CD14-positive monocyte (primary cell): ENCODE measurements around the gene QSOX2. TPM values are rescaled to one million over a fixed set of nuclear protein-coding genes. Genes with fewer than 3 reads are reported as not detected.

ENCODE experiments used
- DNase-seq, 3 donors: peaks; one replicate each; pipeline ENCODE4 v3.0.0-alpha.2; 2011 to 2022
- H2AFZ ChIP-seq: 2 replicates; pipeline ENCODE4 v1.6.0; 2012; ENCODE audit warnings: mild to moderate bottlenecking, low read depth, low read length, inconsistent platforms; ENCODE audit not compliant: insufficient read depth, poor library complexity, severe bottlenecking
- H3K27ac ChIP-seq, 2 donors: 1 replicate in 1 of 2; 2 replicates in 1 of 2; pipeline ENCODE4 v1.5.1; 2012 to 2013; ENCODE audit warnings: low read length in 2 of 2, control low read depth in 1 of 2, inconsistent platforms in 1 of 2, low read depth in 1 of 2, mild to moderate bottlenecking in 1 of 2
- H3K27me3 ChIP-seq, 2 donors: one replicate each; pipeline versions ENCODE4 v1.6.0 to v1.6.1; 2011 to 2013; ENCODE audit warnings: low read length in 2 of 2; ENCODE audit not compliant: control insufficient read depth in 2 of 2, insufficient read depth in 2 of 2
- H3K36me3 ChIP-seq, 2 donors: replicated peaks in 1 of 2; 1 replicate in 1 of 2; 2 replicates in 1 of 2; pipeline versions ENCODE4 v1.5.1 to v1.6.1; 2012 to 2013; ENCODE audit warnings: low read length in 2 of 2, control low read depth in 1 of 2, inconsistent platforms in 1 of 2, mild to moderate bottlenecking in 1 of 2; ENCODE audit not compliant: insufficient read depth in 2 of 2, control insufficient read depth in 1 of 2
- H3K4me1 ChIP-seq, 2 donors: 1 replicate in 1 of 2; 2 replicates in 1 of 2; pipeline versions ENCODE4 v1.5.1 to v1.6.1; 2012 to 2013; ENCODE audit warnings: low read length in 2 of 2, control low read depth in 1 of 2, inconsistent platforms in 1 of 2, mild to moderate bottlenecking in 1 of 2, moderate library complexity in 1 of 2; ENCODE audit not compliant: insufficient read depth in 2 of 2, control insufficient read depth in 1 of 2
- H3K4me2 ChIP-seq: replicated peaks from 2 replicates; pipeline ENCODE3; 2012; ENCODE audit warnings: low read length, moderate library complexity, mild to moderate bottlenecking; ENCODE audit not compliant: poor library complexity, severe bottlenecking; ENCODE audit errors: extremely low read depth
- H3K4me3 ChIP-seq, 3 experiments: fragments of 200-600 bp in 1 of 3; sonication (generic) in 1 of 3; replicated peaks in 1 of 3; 1 replicate in 2 of 3; 2 replicates in 1 of 3; pipeline ENCODE4 v1.5.1; 2011 to 2013; ENCODE audit warnings: low read length in 3 of 3, mild to moderate bottlenecking in 3 of 3, control low read depth in 2 of 3, low read depth in 2 of 3, inconsistent platforms in 1 of 3, moderate library complexity in 1 of 3
- H3K79me2 ChIP-seq: 2 replicates; pipeline ENCODE4 v1.6.0; 2012; ENCODE audit warnings: mild to moderate bottlenecking, control low read depth, inconsistent platforms, low read length, moderate library complexity; ENCODE audit not compliant: insufficient read depth
- H3K9ac ChIP-seq: 2 replicates; pipeline ENCODE4 v1.6.0; 2017; ENCODE audit warnings: low read length, mild to moderate bottlenecking; ENCODE audit not compliant: insufficient read depth, poor library complexity, severe bottlenecking
- H3K9me3 ChIP-seq, 2 donors: replicated peaks in 1 of 2; 1 replicate in 1 of 2; 2 replicates in 1 of 2; pipeline versions ENCODE4 v1.5.1 to v1.6.1; 2012 to 2013; ENCODE audit warnings: low read length in 2 of 2, control low read depth in 1 of 2; ENCODE audit not compliant: control insufficient read depth in 1 of 2, insufficient read depth in 1 of 2
- H4K20me1 ChIP-seq: 2 replicates; pipeline ENCODE4 v1.6.0; 2012; ENCODE audit warnings: mild to moderate bottlenecking, low read length, control low read depth, moderate library complexity; ENCODE audit not compliant: insufficient read depth
- H3K27ac Mint-ChIP-seq, 7 donors: one replicate each; pipeline ENCODE4 v1.8.0; 2020; ENCODE audit warnings: mild to moderate bottlenecking in 7 of 7, mixed read lengths in 7 of 7, moderate library complexity in 6 of 7, inconsistent platforms in 2 of 7
- H3K27me3 Mint-ChIP-seq, 3 donors: one replicate each; pipeline ENCODE4 v1.8.0; 2021 to 2022; ENCODE audit warnings: low read depth in 3 of 3, mild to moderate bottlenecking in 3 of 3, mixed read lengths in 3 of 3, moderate library complexity in 3 of 3, inconsistent platforms in 1 of 3
- H3K36me3 Mint-ChIP-seq, 2 donors: one replicate each; pipeline ENCODE4 v1.8.0; 2020; ENCODE audit warnings: mixed read lengths in 2 of 2, inconsistent platforms in 1 of 2, mild to moderate bottlenecking in 1 of 2
- H3K4me1 Mint-ChIP-seq: one replicate; pipeline ENCODE4 v1.8.0; 2020; ENCODE audit warnings: mild to moderate bottlenecking, mixed read lengths
- H3K4me3 Mint-ChIP-seq, 2 donors: one replicate each; pipeline ENCODE4 v1.8.0; 2020; ENCODE audit warnings: mild to moderate bottlenecking in 2 of 2, mixed read lengths in 2 of 2, moderate library complexity in 1 of 2
- H3K9me3 Mint-ChIP-seq, 7 donors: one replicate each; pipeline ENCODE4 v1.8.0; 2020 to 2022; ENCODE audit warnings: mixed read lengths in 7 of 7, mild to moderate bottlenecking in 6 of 7, moderate library complexity in 6 of 7, inconsistent platforms in 2 of 7
- CTCF ChIP-seq: fragments of 200-600 bp; IDR thresholded peaks from one replicate; pipeline ENCODE4 v1.8.0; 2022; ENCODE audit warnings: antibody characterized with exemption, mild to moderate bottlenecking
- WGBS: methylation state at CpG from one replicate; pipeline ENCODE4 v1.1.5; 2013; ENCODE audit warnings: missing lambda C conversion rate; ENCODE audit not compliant: insufficient coverage; 5-methylcytosine and 5-hydroxymethylcytosine counted together
- intact Hi-C, 2 donors: fragments of 100-400 bp; cut with micrococcal nuclease; formaldehyde crosslinking; loops; one replicate each; pipeline versions ENCODE4 v1.15.0 to v1.15.1; 2023
- polyA plus RNA-seq, 3 donors: library from polyadenylated mRNA; depleted of rRNA in 1 of 3; unstranded in 2 of 3; stranded (reverse) in 1 of 3; fragments of 300-500 nt in 2 of 3; fragments of >200 nt in 1 of 3; fragmentation: Illumina TruSeq in 2 of 3; gene quantifications; 1 replicate in 2 of 3; 2 replicates in 1 of 3; pipeline ENCODE4 v1.2.3, GENCODE V29; 2012 to 2021

The QSOX2 gene
- polyA plus RNA-seq, 3 donors = 0.03 to 8.4 (median 0.17) TPM

- Histone ChIP-seq H3K9ac (no peak overlapping the region), H3K9me3 (no peaks in the 10 kb centered on the region), H3K4me1 (no peaks in the 10 kb centered on the region), H3K36me3 (no peaks in the 10 kb centered on the region), H2AFZ (no peak overlapping the region), H3K4me3 (no peak overlapping the region), H3K27me3 (no peaks in the 10 kb centered on the region), H3K4me2 (no peak overlapping the region), H3K79me2 (no peaks in the 10 kb centered on the region), H3K27ac (no peak overlapping the region), H4K20me1 (no peaks in the 10 kb centered on the region)
- DNase-seq = peak in 2 of 3 donors; percentile 2 to 17
- H3K4me3 Mint-ChIP-seq = no peak overlapping the region
- H3K4me1 Mint-ChIP-seq = no peaks in the 10 kb centered on the region
- intact Hi-C loops = loop anchor here in 1 of 2 donors (5.0 kb wide), 1 partner anchor 112 kb away; no protein-coding TSS in a partner anchor
- H3K27me3 Mint-ChIP-seq = peaks cover 3 to 14% (median 10%) of the 10 kb centered on the region in 3 donors
- TF ChIP-seq CTCF = peak; percentile 75
- peaks cover 0 to 4% (median 0%) of the 10 kb centered on the region in 7 donors for H3K9me3 Mint-ChIP-seq
- H3K27ac Mint-ChIP-seq = no peak overlapping the region
- H3K36me3 Mint-ChIP-seq = no peaks in the 10 kb centered on the region
- 54% methylated on average over 26 of the region's 28 CpGs for WGBS
These were observed 75.4 kb downstream of the QSOX2 start for GRCh38 chr9:136170006-136170901.

GRCh38 chr9:136169495-136169894 lies 76.1 kb downstream of the QSOX2 start:
- Histone ChIP-seq H3K27me3 (no peaks in the 10 kb centered on the region), H3K4me1 (no peaks in the 10 kb centered on the region), H3K36me3 (no peaks in the 10 kb centered on the region), H3K79me2 (no peaks in the 10 kb centered on the region), H3K9me3 (no peaks in the 10 kb centered on the region), H3K4me3 (no peak overlapping the region), H3K27ac (no peak overlapping the region), H4K20me1 (no peaks in the 10 kb centered on the region), H3K9ac (no peak overlapping the region), H3K4me2 (no peak overlapping the region), H2AFZ (no peak overlapping the region)
- Mint-ChIP-seq H3K4me3 (peak overlapping the region in 1 of 2 donors; percentile 48), H3K27me3 (peaks cover 8 to 14% (median 10%) of the 10 kb centered on the region in 3 donors), H3K4me1 (no peaks in the 10 kb centered on the region), H3K36me3 (no peaks in the 10 kb centered on the region), H3K9me3 (peaks cover 0 to 4% (median 0%) of the 10 kb centered on the region in 7 donors), H3K27ac (peak overlapping the region in 1 of 7 donors; percentile 19)
- DNase-seq = no peak
- 90% methylated on average over 5 of the region's 6 CpGs for WGBS
- intact Hi-C loops = no loop called here
- no peak for TF ChIP-seq CTCF
